HG02798 (cell line): ENCODE measurements around the gene RBL2.

Source experiments
- ATAC-seq: cut with Tn5 transposase; IDR thresholded peaks from one replicate; pipeline ENCODE4 v1.9.1; 2021; ENCODE audit warnings: mild to moderate bottlenecking; ENCODE audit not compliant: unreplicated experiment, poor library complexity

RBL2 gene

GRCh38 chr16:53449816-53450517 lies 15.7 kb downstream of the RBL2 start:
- ATAC-seq, result no peak

- no peak for ATAC-seq
Observed at GRCh38 chr16:53453928-53454327, 19.7 kb downstream of the RBL2 start.

DNA sequence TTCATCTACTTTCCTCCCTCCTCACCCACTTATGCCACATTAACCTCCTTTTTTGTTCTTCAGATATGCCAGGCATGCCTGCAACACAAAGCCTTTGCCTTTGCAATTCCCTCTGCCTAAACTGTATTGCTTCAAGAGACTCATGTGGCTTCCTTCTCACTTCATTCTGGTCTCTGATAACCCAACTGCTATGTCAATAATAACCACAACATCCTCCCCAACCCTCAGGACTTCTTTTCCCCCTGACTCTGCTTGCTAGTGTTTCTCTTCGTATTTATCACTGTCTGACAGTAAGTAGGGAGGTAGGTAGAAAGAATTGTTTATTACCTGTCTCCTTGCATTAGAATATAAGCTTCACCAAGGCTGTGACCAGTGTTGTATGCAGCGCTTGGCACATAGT lies 22.4 kb downstream of the RBL2 start:
- ATAC-seq, result no peak

DNA sequence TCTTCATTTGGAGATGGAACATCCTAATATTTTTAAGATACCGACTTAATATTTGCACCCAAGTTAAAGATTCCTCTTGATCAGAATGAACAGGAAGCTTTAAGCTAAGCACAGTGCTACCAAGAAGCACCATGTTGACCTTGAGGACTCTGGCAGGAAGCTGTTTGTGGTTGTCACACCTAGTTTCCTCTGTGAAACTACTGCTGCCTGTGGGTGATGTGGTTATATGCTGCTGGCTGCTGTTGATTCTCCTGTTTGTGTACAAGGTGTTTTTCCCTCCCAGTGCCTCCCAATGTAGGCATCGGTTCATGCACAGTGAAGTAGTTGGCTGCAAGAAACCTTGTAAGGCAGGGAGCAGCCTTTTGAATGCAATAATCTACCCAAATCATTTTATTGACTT lies 23.4 kb downstream of the RBL2 start:
- ATAC-seq, result peak; percentile 100

DNA sequence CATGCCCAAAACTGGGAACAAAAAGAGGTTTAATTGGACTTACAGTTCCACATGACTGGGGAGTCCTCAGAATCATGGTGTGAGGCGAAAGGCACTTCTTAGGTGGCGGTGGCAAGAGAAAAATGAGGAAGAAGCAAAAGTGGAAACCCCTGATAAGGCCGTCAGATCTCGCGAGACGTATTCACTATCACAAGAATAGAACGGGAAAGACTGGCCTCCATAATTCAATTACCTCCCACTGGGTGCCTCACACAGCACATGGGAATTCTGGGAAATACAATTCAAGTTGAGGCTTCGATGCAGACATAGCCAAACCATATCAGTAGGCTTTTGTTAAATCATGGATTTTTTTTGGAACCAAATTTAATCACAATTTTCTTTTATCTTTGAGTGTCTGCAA lies 24.4 kb downstream of the RBL2 start:
- ATAC-seq, result no peak

- no peak for ATAC-seq
Observed at GRCh38 chr16:53465606-53466280, 31.5 kb downstream of the RBL2 start.

DNA sequence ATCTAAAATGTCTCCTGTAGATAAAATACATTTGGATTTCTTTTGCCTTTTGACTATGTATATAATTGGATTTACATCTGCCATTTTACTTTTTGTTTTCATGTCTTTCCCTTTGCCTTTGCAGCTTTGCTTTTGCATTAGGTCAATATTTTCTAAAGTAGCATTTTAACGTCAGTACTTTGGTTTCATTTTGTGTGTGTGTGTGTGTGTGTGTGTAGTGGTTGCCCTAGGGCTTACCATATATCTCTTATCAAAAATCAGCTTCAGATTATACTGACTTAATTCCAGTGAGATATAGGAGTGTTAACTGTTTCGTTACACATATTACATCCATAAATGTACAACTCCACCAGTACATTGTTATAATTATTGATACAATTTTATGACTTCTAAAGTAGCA lies 42.6 kb downstream of the RBL2 start:
- ATAC-seq, result no peak

- no peak for ATAC-seq
Observed at GRCh38 chr16:53478965-53479364, 44.7 kb downstream of the RBL2 start.

GRCh38 chr16:53480394-53480793 lies 46.1 kb downstream of the RBL2 start:
- no peak for ATAC-seq

DNA sequence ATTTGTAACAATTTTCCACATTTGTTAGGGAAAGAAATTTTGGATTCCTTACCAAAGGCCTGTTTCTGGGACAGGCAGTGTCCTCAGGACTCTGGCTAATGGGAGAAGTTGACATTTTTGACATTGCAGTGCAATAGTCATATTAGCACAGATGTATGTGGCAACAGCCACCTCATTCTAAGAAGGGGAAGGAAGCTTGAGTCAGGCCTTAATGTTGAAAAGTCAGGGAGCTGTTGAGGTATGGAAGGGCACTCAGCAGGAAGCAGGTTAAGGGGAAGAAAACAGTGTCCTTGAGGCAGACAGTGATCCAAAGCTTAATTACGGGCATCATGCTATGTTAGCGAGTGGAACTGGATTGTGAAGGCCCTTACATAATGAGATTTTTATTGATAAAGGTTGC lies 47.9 kb downstream of the RBL2 start:
- ATAC-seq, result no peak

GRCh38 chr16:53484542-53484941 lies 50.3 kb downstream of the RBL2 start:
- ATAC-seq, result no peak

DNA sequence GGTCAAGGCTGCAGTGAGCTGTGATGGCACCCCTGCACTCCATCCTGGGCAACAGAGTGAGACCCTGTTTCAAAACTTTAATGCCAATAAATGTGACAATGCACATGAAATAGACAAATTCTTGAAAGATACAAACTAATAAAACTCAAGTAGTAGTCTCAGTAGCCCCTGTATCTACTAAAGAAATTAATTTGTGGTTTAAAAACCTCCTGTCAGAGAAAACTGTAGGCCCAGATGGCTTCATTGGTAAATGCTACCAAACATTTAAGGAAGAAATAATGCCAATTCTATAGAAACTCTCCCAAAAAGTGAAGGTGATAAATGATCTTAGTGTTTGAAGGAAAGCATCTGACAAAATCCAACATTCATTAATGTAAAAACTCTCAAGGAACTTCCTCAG lies 52.0 kb downstream of the RBL2 start:
- ATAC-seq, result no peak

DNA sequence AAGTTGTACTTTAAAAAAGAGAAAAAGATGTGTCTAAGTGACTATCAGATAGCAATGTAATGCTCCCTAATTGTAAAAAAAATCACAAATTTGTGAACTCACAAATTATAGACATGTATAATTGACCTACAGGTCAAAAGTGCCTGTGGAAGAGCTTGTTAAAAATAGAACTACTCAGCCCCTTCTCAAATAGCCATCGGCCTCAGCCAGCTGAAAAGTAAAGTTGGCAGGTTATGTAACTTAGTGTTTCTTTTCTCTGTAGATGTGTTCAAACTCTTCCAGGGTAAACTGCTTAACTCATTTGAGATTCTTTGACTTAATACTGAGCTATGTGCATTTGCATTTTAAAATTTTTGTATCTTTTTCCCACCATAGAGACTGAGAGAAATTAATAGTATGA lies 55.5 kb downstream of the RBL2 start:
- no peak for ATAC-seq

DNA sequence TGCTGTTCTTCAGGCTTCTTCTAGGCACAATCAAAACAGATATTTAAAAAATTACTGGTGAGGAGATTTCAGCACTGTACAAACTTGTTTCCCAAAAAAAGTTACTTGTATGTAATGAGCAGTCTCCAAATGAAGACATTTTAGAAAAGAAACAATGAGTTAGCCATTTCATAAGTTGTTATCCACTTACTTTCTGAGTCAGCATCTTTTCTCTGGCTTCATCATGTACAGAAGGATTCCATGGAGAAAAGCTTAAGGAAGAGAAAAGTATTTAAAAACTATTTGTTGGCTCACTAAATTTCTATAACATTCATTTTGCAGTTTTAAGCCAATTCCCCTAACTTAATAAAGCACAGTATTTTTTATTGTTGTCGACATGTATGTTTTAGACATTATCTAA lies 58.2 kb downstream of the RBL2 start:
- no peak for ATAC-seq

DNA sequence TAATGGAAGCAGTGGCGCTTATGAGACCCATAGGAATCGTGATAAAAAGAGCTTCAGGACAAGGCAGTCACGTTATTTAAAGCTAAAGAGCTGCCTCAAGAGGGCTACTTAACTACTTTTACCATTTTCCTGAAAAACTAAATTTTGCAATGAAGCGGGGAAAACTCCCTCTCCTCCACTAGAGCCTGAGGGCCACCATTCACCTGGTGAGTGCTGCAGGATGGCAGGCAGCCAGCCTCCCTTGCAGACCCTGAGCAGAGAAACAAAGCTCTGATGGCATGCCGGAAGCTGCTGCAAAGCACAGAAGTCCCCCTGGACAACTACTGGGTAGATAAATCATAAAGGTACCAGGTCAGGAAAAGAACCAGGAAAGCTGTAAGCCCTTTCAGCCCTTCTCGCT lies 60.4 kb downstream of the RBL2 start:
- no peak for ATAC-seq

DNA sequence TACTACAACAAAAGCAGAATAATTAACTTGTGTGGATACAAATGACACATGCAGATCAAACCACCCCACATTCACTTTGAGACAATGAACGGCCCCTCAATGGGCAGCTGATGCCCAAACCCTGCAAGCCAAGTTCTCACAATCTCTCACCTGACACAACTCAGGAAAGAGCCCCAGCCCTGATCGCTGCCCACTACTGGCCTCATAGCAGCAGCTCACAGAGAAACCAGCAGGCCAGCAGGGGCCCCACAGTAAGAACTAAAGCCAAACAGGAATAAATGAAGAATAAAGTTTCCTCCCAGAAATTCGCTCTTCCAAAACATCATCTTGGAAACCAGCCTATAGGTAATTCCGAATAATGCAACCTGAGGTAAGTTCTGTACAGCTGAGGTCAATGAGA lies 61.1 kb downstream of the RBL2 start:
- no peak for ATAC-seq

- ATAC-seq, result no peak
Observed at GRCh38 chr16:53498984-53499383, 64.7 kb downstream of the RBL2 start.

GRCh38 chr16:53501216-53501859 lies 67.1 kb downstream of the RBL2 start:
- ATAC-seq, result no peak

GRCh38 chr16:53502331-53503269 lies 68.3 kb downstream of the RBL2 start, which contains the start of gene AKTIP:
TSS of gene AKTIP (minus strand) at chr16:53503209. CDS start at chr16:53500259, 2,950 bp downstream.
- ATAC-seq, result peak; percentile 30

DNA sequence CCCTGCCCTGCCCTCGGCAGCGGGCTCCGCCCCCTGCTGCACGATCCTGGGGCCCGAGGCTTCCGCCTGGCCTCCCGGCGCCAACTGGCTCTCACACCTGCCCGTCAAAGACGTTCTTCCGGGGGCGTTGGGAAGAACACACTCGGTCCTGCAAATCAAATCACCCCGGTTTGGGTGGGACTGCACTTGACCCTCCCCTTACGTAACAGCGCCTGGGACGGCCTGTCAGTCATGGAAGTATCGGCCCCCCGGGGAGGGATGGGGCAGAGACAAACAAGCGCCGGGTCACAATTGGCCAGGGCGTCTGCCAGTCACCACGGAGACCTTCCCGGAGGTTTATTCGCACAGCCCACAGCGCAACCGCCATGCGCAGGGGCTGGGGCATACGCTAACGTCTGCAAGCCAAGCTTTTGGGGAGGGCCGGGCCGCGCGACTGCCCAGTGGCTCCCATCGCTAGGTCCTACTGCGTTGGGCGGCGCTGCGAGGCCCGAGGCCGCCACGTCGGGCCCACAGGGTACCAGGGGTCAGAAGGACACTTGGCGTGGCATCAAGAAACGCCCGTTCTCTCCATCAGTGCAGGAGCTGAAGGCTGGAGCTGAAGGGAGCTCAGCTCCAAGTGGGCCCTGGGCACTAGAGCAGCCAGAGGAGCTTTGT lies 69.1 kb downstream of the RBL2 start:
- peak; percentile 96 for ATAC-seq
